Suppressor macrophage treated with lipopolysaccharide for 4 hours (primary cell): Measurements from ENCODE around the gene FAM136A.
"Not testable (repeated sequence)": the region's sequence is repeated elsewhere in the genome, so short reads cannot be mapped to it uniquely, and the experiment has no call there.

Source experiments
- DNase-seq: peaks from one replicate; pipeline ENCODE4 v3.0.0-alpha.2; 2020

The FAM136A gene

DNA sequence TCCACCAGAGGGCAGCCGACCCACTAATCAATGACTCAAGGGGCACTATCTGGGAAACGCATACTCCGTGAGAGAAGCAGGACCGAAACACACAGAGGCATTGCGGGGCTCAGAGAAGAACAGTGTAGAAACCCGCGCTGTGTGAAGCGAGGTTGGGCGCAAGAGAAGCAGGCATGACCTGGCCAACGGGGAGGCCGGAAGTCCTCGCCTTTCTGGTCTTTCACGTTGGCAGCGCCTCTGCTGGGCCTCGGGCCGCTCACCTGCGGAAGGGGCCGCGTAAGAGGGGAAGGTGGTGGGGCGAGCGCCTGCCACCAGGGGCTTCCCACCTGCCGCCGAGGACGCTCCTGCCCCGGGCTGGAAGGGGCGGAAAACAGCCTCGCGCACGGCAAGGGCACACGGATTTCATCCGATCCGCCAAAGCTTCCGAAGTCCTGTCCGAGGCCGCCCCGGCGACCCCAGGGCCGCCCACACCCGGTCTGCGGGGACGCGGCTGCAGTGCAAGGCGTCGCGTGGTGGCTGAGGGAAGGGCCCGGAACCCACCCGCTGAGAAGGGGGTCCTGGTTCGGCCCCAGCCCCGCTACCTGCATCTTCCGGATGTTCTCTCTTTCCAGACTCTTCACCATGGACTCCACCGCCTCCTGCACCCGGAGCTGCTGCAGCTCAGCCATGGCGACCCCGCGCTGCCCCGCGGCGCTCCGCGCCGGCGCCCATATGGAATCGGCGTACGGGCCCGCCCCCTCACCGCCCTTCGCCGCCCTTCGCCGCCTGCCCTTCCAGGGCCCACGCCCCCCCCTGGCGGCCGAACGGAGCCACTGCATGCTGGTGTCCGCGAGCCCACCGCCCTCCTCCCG, at the start of gene FAM136A:
Gene FAM136A (minus strand): TSS at position 724 of the 851 bp plus-strand sequence. CDS start 56 bp downstream, at position 668.
- DNase-seq = peak; percentile 90

- DNase-seq = no peak
Measured at GRCh38 chr2:70349921-70350685, 48.2 kb upstream of the FAM136A start.

- no peak for DNase-seq
Measured at GRCh38 chr2:70347831-70348230, 46.0 kb upstream of the FAM136A start.

GRCh38 chr2:70344195-70344594, 42.3 kb upstream of the FAM136A start:
- DNase-seq = peak; percentile 23

GRCh38 chr2:70341477-70341765, 39.6 kb upstream of the FAM136A start:
- no peak for DNase-seq

DNA sequence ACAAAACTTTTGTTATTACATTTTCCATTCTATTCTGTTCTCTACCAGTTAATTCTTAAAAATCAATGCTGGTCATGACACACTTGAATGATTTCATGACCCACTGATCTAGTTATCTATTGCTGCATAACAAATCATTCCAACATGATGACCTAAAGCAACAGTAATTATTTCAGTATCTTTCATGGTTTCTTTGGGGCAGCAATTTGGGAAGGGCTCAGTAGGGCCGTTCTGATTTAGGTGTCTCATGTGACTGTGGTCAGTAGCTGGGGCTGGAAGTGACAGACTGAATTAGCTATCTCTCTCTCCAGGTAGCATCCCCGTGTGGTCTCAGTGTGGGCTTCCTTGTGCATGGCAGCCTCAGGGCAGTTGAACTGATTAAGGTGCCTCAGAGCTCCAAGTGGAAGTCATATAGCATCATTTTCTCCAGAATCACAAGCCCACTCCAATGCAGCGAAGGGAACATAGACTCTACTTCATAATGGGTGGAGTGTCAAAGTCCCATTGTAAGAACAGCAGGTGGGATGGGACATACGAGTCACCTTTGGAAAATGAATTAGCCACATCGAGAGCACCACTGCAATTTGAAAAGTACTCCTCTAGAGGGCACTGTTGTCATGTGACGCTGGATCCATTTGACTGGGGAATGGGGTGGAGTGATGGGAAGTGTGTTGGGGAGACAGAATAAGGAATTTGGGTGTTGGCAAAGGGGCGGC, 39.1 kb upstream of the FAM136A start:
- DNase-seq = peak; percentile 71

DNA sequence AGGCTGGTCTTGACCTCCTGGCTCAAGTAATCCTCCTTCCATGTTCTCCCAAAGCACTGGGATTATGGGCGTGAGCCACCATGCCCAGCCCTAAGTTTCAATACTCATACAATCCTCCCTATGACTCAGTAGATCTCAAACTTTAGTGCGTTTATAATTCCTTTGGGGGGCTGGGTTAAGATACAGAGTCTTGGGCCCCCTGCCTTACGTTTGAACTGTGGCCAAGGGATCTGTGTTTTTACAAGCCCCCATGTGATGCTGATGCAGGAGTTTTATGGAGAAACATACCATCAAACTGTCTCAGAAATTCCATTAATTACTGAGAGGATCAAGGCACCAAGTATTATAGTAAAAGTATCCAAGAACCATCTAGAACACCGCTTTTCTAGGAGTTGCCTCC, 38.2 kb upstream of the FAM136A start:
- DNase-seq = no peak

- DNase-seq = no peak
Measured at GRCh38 chr2:70336552-70336951, 34.7 kb upstream of the FAM136A start.

DNA sequence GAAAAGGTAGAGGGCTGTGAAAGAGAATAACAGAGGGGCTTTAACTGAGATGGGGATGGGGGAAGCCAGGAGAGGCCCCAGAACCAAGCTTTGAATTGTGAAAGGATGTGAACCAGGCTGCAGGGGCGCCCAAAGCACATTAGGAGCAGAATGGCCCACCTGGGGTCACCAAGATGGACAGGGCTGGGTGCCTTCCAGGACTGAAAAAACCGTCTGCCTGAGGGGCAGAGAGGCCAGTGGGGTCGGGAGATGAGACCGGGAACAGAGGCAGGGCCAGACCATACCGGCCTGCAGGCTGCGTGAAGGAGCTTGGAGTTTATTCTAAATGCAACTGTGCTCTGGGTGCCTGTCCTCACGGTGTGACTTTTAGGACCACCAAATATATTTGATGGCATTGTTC, 29.1 kb upstream of the FAM136A start:
- no peak for DNase-seq

DNA sequence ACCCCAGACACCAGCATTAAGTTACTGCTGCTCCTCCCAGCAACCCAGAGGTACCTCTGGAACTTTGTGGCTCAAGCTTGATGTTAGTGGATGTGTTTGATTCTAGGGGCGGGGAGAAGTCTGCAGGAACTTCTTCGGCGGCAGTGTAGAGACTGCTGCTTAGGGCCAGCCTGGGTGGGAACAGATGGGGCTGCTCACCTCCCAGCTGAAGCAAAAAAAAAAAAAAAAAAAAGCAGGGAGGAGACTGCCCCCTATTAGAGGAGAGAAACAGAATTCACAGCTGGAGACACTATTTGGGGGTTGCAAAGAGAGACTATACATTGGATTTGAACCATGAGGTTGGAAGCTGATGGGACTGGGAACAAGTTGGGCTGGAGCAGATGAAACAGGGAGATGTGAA, 28.6 kb upstream of the FAM136A start:
- DNase-seq = no peak

DNA sequence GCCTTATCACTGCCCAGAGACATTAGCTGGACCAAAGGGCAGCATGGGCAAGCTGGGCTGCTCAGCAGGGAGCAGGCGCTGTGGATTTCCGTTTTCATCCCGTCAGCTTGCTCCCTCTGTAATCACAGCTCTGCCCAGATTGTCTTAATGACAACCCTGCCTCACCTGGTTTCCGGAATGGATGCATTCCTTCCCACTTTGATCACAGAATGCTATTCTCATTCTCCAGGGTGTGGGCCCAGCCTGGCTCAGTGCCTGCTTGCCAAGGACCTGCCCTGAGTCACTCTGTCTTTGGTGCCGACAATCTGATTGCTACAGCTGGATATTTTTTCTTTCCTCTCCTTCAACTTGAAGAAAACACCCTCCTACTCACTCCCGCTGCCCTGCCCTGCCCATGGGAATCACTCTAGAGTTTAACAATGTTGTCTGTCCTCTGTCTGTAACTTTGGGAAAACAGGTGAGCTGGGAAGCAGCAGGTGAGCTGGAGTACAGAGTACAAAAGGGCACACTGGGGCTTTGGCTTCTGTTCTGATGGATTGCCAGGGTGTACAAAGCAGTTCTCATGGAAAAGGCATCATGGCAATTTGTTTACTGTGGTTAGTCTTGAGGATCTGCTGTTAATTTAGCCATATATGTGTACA, 27.2 kb upstream of the FAM136A start:
- DNase-seq = no peak

GRCh38 chr2:70325875-70326274, 24.0 kb upstream of the FAM136A start:
- no peak for DNase-seq

- DNase-seq = no peak
Measured at GRCh38 chr2:70322518-70322917, 20.7 kb upstream of the FAM136A start.

DNA sequence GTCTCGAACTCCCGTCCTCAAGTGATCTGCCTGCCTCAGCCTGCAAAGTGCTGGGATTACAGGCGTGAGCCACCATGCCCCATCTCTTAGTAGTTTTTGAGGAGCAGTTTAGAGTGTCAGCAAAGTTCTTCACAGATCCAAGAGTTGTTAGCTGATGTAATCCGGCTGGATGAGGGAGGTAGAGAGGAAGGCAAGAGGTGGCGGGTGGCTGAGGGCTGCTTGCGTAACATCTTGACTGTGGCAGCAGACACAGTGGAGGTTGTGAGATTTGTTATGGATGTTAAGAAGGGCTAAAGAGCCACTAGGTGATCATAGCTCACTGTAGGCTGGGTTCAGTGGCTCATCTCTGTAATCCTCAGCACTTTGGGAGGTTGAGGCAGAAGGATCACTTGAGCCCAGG, 19.5 kb upstream of the FAM136A start:
- DNase-seq = no peak

- no peak for DNase-seq
Measured at GRCh38 chr2:70314640-70315039, 12.8 kb upstream of the FAM136A start.

- no peak for DNase-seq
Measured at GRCh38 chr2:70312560-70312959, 10.7 kb upstream of the FAM136A start.

GRCh38 chr2:70310899-70311298, 9.0 kb upstream of the FAM136A start:
- DNase-seq = no peak

DNA sequence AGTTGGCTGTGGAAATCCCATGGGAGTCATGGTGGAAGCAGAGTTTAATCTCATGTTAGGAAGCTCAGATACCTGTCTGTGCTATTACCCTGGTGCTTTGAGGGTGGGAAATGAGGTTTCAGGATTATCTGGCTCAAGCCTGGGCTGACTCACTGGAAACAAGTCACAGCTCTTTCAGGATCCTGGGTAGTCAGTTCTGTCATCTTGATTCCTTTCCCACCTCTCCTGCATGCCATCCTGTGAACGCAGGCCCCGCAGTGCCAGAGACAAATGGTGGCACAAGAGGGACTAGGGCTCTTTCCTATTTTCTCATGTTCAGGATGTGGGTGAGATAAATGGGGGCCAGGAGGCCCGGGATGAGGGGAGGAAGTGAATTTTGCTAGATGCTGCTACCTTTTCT, 3.7 kb upstream of the FAM136A start:
- no peak for DNase-seq

GRCh38 chr2:70304498-70304897, 2.6 kb upstream of the FAM136A start:
- no peak for DNase-seq

DNA sequence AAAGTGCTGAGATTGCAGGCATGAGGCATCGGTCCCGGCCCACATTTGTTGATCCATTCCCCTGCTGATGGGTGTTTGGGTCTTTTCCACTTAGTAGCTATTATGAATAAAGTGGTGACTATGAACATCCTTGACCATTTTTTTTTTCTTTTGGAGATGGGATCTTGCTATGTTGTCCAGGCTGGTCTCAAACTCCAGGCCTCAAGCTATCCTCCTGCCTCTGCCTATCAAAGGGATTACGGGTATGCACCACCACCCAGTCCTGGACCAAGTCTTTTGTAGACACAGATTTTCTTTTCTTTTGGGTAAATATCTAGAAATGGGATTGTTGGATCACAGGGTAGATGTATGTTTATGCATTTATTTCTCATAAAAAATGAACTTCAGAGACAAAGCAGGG, 1.3 kb upstream of the FAM136A start:
- no peak for DNase-seq

GRCh38 chr2:70302195-70302546, 304 bp upstream of the FAM136A start:
- DNase-seq = not testable (repeated sequence)

GRCh38 chr2:70300771-70301343, 1.0 kb downstream of the FAM136A start:
- no peak for DNase-seq

- DNase-seq = not testable (repeated sequence)
Measured at GRCh38 chr2:70297828-70298227, 4.0 kb downstream of the FAM136A start.
